ENCODE results near the gene GKN2.

DNA sequence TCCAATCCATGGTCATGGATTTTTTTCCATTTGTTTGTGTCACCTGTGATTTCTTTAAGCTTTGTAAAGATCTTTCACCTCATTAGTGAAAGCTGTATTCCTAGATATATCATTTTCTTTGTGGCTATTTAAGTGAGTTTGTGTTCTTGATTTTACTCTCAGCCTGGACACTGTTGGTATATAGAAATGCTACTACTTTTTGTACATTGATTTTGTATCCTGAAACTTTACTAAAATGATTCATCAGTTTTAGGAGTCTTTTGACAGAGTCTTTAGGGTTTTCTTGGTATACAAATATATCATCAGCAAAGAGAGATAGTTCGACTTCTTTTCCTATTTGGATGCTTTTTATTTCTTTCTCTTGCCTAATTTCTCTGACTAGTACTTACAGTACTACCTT lies 12.3 kb downstream of the GKN2 start:
- TF ChIP-seq, protein P1, sequence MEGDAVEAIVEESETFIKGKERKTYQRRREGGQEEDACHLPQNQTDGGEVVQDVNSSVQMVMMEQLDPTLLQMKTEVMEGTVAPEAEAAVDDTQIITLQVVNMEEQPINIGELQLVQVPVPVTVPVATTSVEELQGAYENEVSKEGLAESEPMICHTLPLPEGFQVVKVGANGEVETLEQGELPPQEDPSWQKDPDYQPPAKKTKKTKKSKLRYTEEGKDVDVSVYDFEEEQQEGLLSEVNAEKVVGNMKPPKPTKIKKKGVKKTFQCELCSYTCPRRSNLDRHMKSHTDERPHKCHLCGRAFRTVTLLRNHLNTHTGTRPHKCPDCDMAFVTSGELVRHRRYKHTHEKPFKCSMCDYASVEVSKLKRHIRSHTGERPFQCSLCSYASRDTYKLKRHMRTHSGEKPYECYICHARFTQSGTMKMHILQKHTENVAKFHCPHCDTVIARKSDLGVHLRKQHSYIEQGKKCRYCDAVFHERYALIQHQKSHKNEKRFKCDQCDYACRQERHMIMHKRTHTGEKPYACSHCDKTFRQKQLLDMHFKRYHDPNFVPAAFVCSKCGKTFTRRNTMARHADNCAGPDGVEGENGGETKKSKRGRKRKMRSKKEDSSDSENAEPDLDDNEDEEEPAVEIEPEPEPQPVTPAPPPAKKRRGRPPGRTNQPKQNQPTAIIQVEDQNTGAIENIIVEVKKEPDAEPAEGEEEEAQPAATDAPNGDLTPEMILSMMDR (IDR thresholded peaks at IDR 0.05) = no peak
- no peak for TF ChIP-seq POLR2A (IDR thresholded peaks at IDR 0.05)

All from heart left ventricle (tissue), 13 donors.